Mesendoderm (in vitro differentiated cells): ENCODE data around the gene CUL9.
A peak's percentile ranks its signal among the peaks of the same experiment; 100 is the strongest.

Source experiments
- DNase-seq: peaks from one replicate; pipeline ENCODE4 v3.0.0; 2013
- H2AK5ac ChIP-seq: 2 replicates; pipeline ENCODE4 v1.6.1; 2013; ENCODE audit warnings: low read length, inconsistent platforms
- H2BK120ac ChIP-seq: 2 replicates; pipeline ENCODE4 v1.6.1; 2013; ENCODE audit warnings: low read depth, mild to moderate bottlenecking, low read length, moderate library complexity, mixed read lengths
- H2BK15ac ChIP-seq: replicated peaks from 2 replicates; pipeline ENCODE4 v1.6.1; 2013; ENCODE audit warnings: low read depth, mild to moderate bottlenecking, moderate library complexity
- H2BK5ac ChIP-seq: 2 replicates; pipeline ENCODE4 v1.6.1; 2013; ENCODE audit warnings: low read length, inconsistent platforms
- H3K18ac ChIP-seq: 2 replicates; pipeline ENCODE4 v1.6.1; 2013; ENCODE audit warnings: mild to moderate bottlenecking, low read length, mixed read lengths
- H3K23ac ChIP-seq: one replicate; pipeline ENCODE4 v1.6.1; 2013; ENCODE audit warnings: low read length
- H3K27ac ChIP-seq: 2 replicates; pipeline ENCODE4 v1.5.1; 2013; ENCODE audit warnings: low read depth, mild to moderate bottlenecking, inconsistent platforms, low read length, moderate library complexity
- H3K27me3 ChIP-seq: 2 replicates; pipeline ENCODE4 v1.6.1; 2013; ENCODE audit warnings: low read length, control low read depth, mild to moderate bottlenecking, inconsistent platforms; ENCODE audit not compliant: insufficient read depth, poor library complexity
- H3K36me3 ChIP-seq: 2 replicates; pipeline ENCODE4 v1.6.1; 2013; ENCODE audit warnings: low read length, inconsistent platforms; ENCODE audit not compliant: control insufficient read depth, insufficient read depth
- H3K4ac ChIP-seq: one replicate; pipeline ENCODE4 v1.6.1; 2013; ENCODE audit warnings: low read depth, mild to moderate bottlenecking, low read length, moderate library complexity
- H3K4me1 ChIP-seq: 2 replicates; pipeline ENCODE4 v1.6.1; 2013; ENCODE audit warnings: low read depth, low read length, inconsistent platforms; ENCODE audit not compliant: control insufficient read depth
- H3K4me2 ChIP-seq: 2 replicates; pipeline ENCODE4 v1.6.1; 2013; ENCODE audit warnings: low read length
- H3K4me3 ChIP-seq: 2 replicates; pipeline ENCODE4 v1.5.1; 2013; ENCODE audit warnings: mild to moderate bottlenecking, low read length
- H3K56ac ChIP-seq: one replicate; pipeline ENCODE4 v1.6.1; 2013; ENCODE audit warnings: low read length
- H3K79me1 ChIP-seq: 2 replicates; pipeline ENCODE4 v1.6.1; 2013; ENCODE audit warnings: low read length, inconsistent platforms
- H3K79me2 ChIP-seq: 2 replicates; pipeline ENCODE4 v1.6.1; 2013; ENCODE audit warnings: mild to moderate bottlenecking, low read length; ENCODE audit not compliant: control insufficient read depth, insufficient read depth
- H3K9ac ChIP-seq: 2 replicates; pipeline ENCODE4 v1.6.1; 2013; ENCODE audit warnings: low read length, inconsistent platforms
- H4K5ac ChIP-seq: one replicate; pipeline ENCODE4 v1.6.1; 2013; ENCODE audit warnings: low read length
- H4K8ac ChIP-seq: one replicate; pipeline ENCODE4 v1.6.1; 2013; ENCODE audit warnings: low read depth, mild to moderate bottlenecking, control low read depth, low read length, moderate library complexity
- WGBS: extraction: QIAGEN DNeasy Blood & Tissue Kit; methylation state at CpG from one replicate; pipeline ENCODE4 v1.1.7; 2013; ENCODE audit warnings: low lambda C conversion rate, missing lambda C conversion rate; ENCODE audit not compliant: insufficient coverage; ENCODE audit errors: extremely low coverage; 5-methylcytosine and 5-hydroxymethylcytosine counted together

Gene CUL9

DNA sequence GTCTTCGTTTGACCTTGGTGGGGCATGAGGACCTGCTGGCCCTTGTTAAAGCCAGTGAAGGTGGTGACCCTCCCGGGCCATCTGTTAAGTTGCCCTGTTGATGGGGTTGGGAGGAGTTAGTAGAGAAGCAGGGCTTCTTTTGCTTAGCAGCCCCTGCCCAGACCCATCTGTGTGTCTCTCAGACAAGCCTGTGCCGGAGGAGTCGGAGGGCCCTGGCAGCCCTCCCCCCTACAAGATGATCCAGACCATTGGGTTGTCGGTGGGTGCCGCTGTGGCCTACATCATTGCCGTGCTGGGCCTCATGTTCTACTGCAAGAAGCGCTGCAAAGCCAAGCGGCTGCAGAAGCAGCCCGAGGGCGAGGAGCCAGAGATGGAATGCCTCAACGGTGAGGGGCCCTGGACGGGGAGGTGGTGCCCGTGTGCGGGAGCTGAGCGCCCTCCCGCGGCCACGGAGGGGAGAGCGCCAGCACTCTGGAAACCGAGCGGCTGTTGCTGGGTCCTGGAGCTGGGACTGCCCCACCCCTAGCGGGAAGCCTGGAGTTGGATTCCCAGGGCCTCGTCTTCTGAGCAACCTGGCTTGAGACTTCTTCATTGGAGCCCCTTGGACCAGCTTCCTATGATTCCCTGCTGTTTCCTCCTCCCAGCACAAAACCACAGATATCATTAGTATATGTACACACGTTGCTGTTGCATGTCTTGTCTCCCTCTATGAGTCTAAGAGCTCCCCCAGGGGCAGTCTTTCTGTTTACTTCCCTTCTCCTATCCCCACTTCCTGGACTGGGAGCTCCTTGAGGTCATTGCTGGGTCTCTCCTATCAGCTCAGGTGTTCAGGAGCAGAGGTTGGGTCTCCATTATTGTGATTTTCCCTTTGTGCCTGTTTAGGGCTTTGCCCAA, 38.5 kb upstream of the CUL9 start:
- Histone ChIP-seq H3K27ac (no peak overlapping the region), H3K4me1 (no peaks in the 10 kb centered on the region), H3K79me2 (no peaks in the 10 kb centered on the region), H3K56ac (peak overlapping the region; percentile 42), H2BK15ac (no peak overlapping the region), H3K4me3 (no peak overlapping the region), H3K9ac (peak overlapping the region; percentile 21), H3K4me2 (no peak overlapping the region), H2BK5ac (no peak overlapping the region), H3K36me3 (peaks cover 11% of the 10 kb centered on the region), H3K23ac (no peak overlapping the region), H4K8ac (no peak overlapping the region), H2BK120ac (no peak overlapping the region), H2AK5ac (no peak overlapping the region), H3K27me3 (no peaks in the 10 kb centered on the region), H3K18ac (no peak overlapping the region), H4K5ac (no peak overlapping the region), H3K4ac (no peak overlapping the region), H3K79me1 (no peaks in the 10 kb centered on the region)
- peak; percentile 96 for DNase-seq
- no CpG with 5 or more reads among the region's 25 CpGs for WGBS

DNA sequence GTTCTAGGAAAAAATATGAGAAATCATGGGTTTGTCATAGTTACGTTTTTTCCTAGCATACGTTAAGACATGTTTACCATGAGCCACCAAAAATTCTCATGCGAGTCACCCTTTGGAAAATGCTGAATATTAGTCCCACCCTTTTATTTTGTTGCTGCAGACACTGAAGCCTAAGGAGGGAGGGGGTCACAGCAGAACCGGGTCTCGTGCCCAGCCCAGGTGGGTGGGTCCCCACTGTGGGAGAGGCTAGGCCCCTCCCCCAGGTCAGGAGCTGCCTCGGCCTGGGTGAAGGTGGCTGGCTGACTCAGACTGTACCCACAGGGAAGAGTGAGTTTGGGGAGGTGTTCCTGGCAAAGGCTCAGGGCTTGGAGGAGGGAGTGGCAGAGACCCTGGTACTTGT, 37.1 kb upstream of the CUL9 start:
- Histone ChIP-seq H3K4me2 (no peak overlapping the region), H3K79me1 (no peaks in the 10 kb centered on the region), H3K79me2 (no peaks in the 10 kb centered on the region), H3K23ac (no peak overlapping the region), H3K56ac (no peak overlapping the region), H3K9ac (no peak overlapping the region), H2BK5ac (no peak overlapping the region), H4K8ac (no peak overlapping the region), H3K27me3 (no peaks in the 10 kb centered on the region), H3K18ac (no peak overlapping the region), H3K27ac (no peak overlapping the region), H4K5ac (no peak overlapping the region), H2BK15ac (no peak overlapping the region), H3K4ac (no peak overlapping the region), H3K4me3 (no peak overlapping the region), H2AK5ac (no peak overlapping the region), H3K36me3 (peaks cover 8% of the 10 kb centered on the region), H2BK120ac (no peak overlapping the region), H3K4me1 (no peaks in the 10 kb centered on the region)
- no CpG with 5 or more reads among the region's 6 CpGs for WGBS
- no peak for DNase-seq

DNA sequence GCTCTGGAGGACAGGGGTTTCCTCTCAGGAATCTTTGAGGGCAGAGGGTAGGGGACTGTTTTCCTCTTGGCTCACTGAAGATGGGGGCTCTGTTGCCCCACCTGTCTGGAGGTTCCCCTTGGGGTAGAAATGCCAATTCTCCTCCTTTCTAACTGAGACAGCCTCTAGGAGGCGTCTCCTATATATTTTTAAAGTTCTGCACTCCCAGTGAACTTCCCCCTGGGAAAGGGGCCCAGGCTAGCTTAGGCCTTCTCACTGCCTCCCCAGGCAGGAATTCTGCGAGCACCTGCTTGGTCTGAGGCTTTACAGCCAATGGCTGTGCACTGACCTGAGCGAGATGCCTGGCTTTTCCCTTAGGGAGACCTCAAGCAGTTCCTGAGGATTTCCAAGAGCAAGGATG, 35.7 kb upstream of the CUL9 start:
- Histone ChIP-seq H3K79me1 (no peaks in the 10 kb centered on the region), H3K56ac (no peak overlapping the region), H3K4me3 (no peak overlapping the region), H3K18ac (no peak overlapping the region), H4K8ac (no peak overlapping the region), H3K9ac (no peak overlapping the region), H4K5ac (no peak overlapping the region), H3K4me2 (no peak overlapping the region), H3K23ac (no peak overlapping the region), H3K27me3 (no peaks in the 10 kb centered on the region), H3K27ac (no peak overlapping the region), H3K36me3 (peaks cover 8% of the 10 kb centered on the region), H2BK5ac (no peak overlapping the region), H2BK120ac (no peak overlapping the region), H3K4me1 (no peaks in the 10 kb centered on the region), H2AK5ac (no peak overlapping the region), H2BK15ac (no peak overlapping the region), H3K79me2 (no peaks in the 10 kb centered on the region), H3K4ac (no peak overlapping the region)
- DNase-seq = no peak
- WGBS = no CpG with 5 or more reads among the region's 3 CpGs

DNA sequence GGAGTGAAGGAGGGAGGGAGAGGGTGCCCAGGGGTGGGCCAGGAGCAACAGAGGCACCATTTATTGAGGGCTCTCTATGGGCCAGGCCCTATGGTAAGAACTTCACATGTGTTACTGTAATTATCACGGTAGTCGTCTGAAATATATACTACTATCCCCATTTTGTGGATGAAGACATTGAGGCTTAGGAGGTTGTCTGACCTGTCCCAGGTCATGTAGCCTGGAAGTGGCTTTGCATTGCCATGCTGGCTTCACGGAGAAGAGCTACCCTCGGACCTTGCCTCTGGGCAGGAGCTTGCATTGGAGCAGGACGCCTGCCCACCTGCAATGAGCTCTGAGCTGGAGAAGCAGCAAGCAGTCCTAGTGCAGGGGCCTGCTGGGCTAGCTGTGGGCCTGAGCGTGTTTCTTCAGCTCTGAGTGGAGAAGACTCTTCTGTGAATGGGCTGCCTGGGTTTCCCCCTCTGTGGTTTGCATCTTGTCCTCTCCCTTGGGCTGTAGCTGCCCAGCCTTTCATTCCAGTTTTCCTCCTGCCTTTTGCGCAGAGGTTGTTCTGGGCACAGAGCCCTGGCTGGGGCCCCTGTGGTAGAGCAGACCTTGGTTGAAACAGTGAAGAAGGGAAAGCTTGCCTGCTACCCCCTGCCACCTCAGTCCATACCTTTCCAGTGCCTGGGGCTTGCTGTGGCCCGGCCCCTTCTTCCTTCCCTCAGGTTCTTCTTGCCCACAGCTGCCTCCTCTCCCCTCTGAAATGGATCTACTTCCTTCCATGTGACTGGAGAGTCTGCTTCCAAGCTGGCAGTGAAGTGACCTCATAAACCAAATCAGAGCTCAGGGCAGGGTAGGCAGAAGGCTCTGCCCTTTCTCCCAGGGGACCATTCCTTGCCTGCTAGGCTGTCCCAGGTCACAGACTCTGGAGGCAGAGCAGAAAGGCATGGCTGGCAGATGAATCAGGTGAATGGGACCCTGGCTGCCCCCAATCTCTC, 35.0 kb upstream of the CUL9 start:
- H3K36me3 ChIP-seq = peaks cover 7% of the 10 kb centered on the region
- WGBS = no CpG with 5 or more reads among the region's 8 CpGs

DNA sequence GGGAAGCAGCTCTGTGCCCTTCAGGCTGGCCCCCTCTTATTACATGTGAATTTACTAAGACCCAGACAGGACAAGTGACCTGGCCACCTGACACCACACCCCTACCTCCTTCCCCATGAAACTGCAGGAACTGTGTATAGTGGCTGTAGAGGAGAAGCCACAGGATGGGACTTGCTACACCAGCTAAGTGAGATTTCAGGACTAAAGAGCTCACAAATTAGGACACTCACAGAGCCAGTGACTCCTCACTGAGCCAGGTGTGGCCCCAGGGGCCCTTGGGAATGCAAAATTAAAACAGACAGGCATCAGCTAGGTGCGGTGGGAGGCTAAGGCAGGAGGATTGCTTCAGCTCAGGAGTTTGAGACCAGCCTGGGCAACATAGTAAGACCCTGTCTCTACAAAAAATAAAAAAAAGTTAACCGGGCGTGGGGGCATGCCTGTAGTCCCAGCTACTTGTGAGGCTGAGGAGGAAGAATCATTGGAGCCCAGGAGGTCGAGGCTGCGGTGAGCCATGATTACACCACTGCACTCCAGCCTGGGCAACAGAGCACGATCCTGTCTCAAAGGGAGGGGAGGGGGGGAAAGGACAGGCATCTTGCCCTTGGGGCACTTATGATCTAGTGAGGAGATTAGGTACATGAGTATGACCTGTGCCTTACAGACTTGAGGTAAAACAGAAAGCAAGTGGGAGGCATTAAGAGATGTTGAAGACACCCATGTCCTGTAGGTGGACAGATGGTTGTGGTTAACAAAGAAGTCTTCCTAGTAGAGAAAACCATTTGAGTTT, 34.1 kb upstream of the CUL9 start:
- no peaks in the 10 kb centered on the region for H3K79me2 ChIP-seq
- no peak overlapping the region for H2BK15ac ChIP-seq
- H3K23ac ChIP-seq = no peak overlapping the region
- H2AK5ac ChIP-seq = no peak overlapping the region
- WGBS = no CpG with 5 or more reads among the region's 6 CpGs
- H3K36me3 ChIP-seq = peaks cover 5% of the 10 kb centered on the region
- H3K18ac ChIP-seq = no peak overlapping the region
- no peak overlapping the region for H3K4me2 ChIP-seq
- no peak for DNase-seq
- H3K9ac ChIP-seq = no peak overlapping the region
- no peak overlapping the region for H3K4me3 ChIP-seq
- no peak overlapping the region for H2BK5ac ChIP-seq
- H3K27ac ChIP-seq = no peak overlapping the region
- H4K8ac ChIP-seq = no peak overlapping the region
- H3K79me1 ChIP-seq = no peaks in the 10 kb centered on the region
- H3K56ac ChIP-seq = no peak overlapping the region
- no peak overlapping the region for H2BK120ac ChIP-seq
- no peaks in the 10 kb centered on the region for H3K27me3 ChIP-seq
- no peaks in the 10 kb centered on the region for H3K4me1 ChIP-seq
- H4K5ac ChIP-seq = no peak overlapping the region
- H3K4ac ChIP-seq = no peak overlapping the region

More for the DNA sequence above, 35.0 kb upstream of the CUL9 start:
- H3K4me1 ChIP-seq = no peaks in the 10 kb centered on the region
- no peak overlapping the region for H3K4me3 ChIP-seq
- no peak overlapping the region for H3K18ac ChIP-seq
- H2BK5ac ChIP-seq = no peak overlapping the region
- no peaks in the 10 kb centered on the region for H3K79me1 ChIP-seq
- H3K27me3 ChIP-seq = no peaks in the 10 kb centered on the region
- no peak overlapping the region for H2AK5ac ChIP-seq
- H2BK120ac ChIP-seq = no peak overlapping the region
- DNase-seq = no peak
- no peak overlapping the region for H3K27ac ChIP-seq
- no peak overlapping the region for H3K9ac ChIP-seq
- H4K8ac ChIP-seq = no peak overlapping the region
- H3K56ac ChIP-seq = no peak overlapping the region
- no peak overlapping the region for H3K4ac ChIP-seq
- H3K79me2 ChIP-seq = no peaks in the 10 kb centered on the region
- H4K5ac ChIP-seq = no peak overlapping the region
- H3K4me2 ChIP-seq = no peak overlapping the region
- H3K23ac ChIP-seq = no peak overlapping the region
- H2BK15ac ChIP-seq = no peak overlapping the region
